ENCODE data around the gene MAGEA8. TPM values are rescaled to one million over a fixed set of nuclear protein-coding genes. Genes with fewer than 3 reads are reported as not detected.

MAGEA8 gene
- total RNA-seq, 1 donor from 2014 or later, result not detected

Other genes with a start within 250 kb of the MAGEA8 start
- 8.1 TPM for gene TMEM185A, start 249.4 kb upstream of the MAGEA8 start, total RNA-seq
- gene MAGEA11, start 169.1 kb upstream of the MAGEA8 start, total RNA-seq, result not detected
- 0.78 TPM for gene HSFX1, start 107.1 kb upstream of the MAGEA8 start, total RNA-seq
- not detected for gene MAGEA9, start 99.3 kb upstream of the MAGEA8 start, total RNA-seq
- gene HSFX4, start 48.4 kb downstream of the MAGEA8 start, total RNA-seq, result not detected
- 17.1 TPM for gene EOLA2, start 57.3 kb downstream of the MAGEA8 start, total RNA-seq